A673 (cell line): ENCODE data around the gene ARAP2.
A peak's percentile ranks its signal among the peaks of the same experiment; 100 is the strongest.

Experiments used
- EZH2 ChIP-seq: fragments of 200-600 bp; sonication (generic); IDR thresholded peaks from 2 replicates; pipeline ENCODE4 v1.6.1; 2017; ENCODE audit warnings: borderline replicate concordance, low read depth, mild to moderate bottlenecking, mixed read lengths, antibody characterized with exemption, low read length; ENCODE audit not compliant: poor library complexity, severe bottlenecking
- TF ChIP-seq, protein P1 (sequence below): fragments of 300-800, 200-600 bp; sonication (generic); conservative IDR thresholded peaks from 2 replicates; pipeline ENCODE4 v1.5.1; 2017; ENCODE audit warnings: low read depth, mild to moderate bottlenecking, antibody characterized with exemption, low read length, moderate library complexity, mixed read lengths

DNA sequence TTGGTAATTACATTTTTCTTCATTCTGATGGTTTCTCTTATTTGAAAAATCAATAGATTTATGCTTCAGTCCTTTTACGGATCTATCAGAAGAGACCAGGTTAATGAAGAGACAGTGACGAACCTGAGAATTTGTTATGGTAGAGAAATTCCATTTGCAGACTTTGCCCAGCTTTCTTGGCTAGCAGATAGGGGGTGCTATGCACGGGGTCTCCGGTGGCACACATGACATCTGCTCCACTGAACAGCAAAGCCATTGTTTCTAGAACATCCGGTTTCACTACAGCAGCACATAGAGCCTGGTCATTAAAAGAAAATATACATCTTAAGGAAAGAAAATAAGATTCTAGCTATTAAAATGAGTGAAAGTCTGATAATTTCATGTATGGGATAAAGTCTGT lies 85.1 kb downstream of the ARAP2 start:
- TF ChIP-seq, protein P1, sequence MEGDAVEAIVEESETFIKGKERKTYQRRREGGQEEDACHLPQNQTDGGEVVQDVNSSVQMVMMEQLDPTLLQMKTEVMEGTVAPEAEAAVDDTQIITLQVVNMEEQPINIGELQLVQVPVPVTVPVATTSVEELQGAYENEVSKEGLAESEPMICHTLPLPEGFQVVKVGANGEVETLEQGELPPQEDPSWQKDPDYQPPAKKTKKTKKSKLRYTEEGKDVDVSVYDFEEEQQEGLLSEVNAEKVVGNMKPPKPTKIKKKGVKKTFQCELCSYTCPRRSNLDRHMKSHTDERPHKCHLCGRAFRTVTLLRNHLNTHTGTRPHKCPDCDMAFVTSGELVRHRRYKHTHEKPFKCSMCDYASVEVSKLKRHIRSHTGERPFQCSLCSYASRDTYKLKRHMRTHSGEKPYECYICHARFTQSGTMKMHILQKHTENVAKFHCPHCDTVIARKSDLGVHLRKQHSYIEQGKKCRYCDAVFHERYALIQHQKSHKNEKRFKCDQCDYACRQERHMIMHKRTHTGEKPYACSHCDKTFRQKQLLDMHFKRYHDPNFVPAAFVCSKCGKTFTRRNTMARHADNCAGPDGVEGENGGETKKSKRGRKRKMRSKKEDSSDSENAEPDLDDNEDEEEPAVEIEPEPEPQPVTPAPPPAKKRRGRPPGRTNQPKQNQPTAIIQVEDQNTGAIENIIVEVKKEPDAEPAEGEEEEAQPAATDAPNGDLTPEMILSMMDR = peak; percentile 37
- TF ChIP-seq EZH2 = no peak
